Suppressor macrophage treated with lipopolysaccharide for 1 hour (primary cell): ENCODE measurements around the gene ADRM1.

Experiments
- DNase-seq, 3 donors: peaks; one replicate each; pipeline ENCODE4 v3.0.0-alpha.2; 2020 to 2022

Gene ADRM1

GRCh38 chr20:62342910-62343309 lies 40.1 kb downstream of the ADRM1 start:
- DNase-seq = no peak

- no peak for DNase-seq
Measured at GRCh38 chr20:62344092-62344491, 41.3 kb downstream of the ADRM1 start.

- no peak for DNase-seq
Measured at GRCh38 chr20:62344782-62345181, 42.0 kb downstream of the ADRM1 start.

- no peak for DNase-seq
Measured at GRCh38 chr20:62345681-62346370, 43.0 kb downstream of the ADRM1 start.

- no peak for DNase-seq
Measured at GRCh38 chr20:62346398-62347150, 43.8 kb downstream of the ADRM1 start.

- no peak for DNase-seq
Measured at GRCh38 chr20:62347151-62347404, 44.3 kb downstream of the ADRM1 start.

GRCh38 chr20:62347445-62347844 lies 44.6 kb downstream of the ADRM1 start:
- no peak for DNase-seq

GRCh38 chr20:62348604-62349003 lies 45.8 kb downstream of the ADRM1 start:
- DNase-seq = no peak

GRCh38 chr20:62349556-62350097 lies 46.8 kb downstream of the ADRM1 start:
- no peak for DNase-seq

- DNase-seq = no peak
Measured at GRCh38 chr20:62350098-62350628, 47.4 kb downstream of the ADRM1 start.

- DNase-seq = no peak
Measured at GRCh38 chr20:62350629-62351422, 48.0 kb downstream of the ADRM1 start.

GRCh38 chr20:62351469-62352401 lies 48.9 kb downstream of the ADRM1 start:
- no peak for DNase-seq

- DNase-seq = no peak
Measured at GRCh38 chr20:62352402-62353288, 49.8 kb downstream of the ADRM1 start.

GRCh38 chr20:62353289-62354030 lies 50.7 kb downstream of the ADRM1 start:
- no peak for DNase-seq

- DNase-seq = no peak
Measured at GRCh38 chr20:62354031-62354808, 51.4 kb downstream of the ADRM1 start.

- no peak for DNase-seq
Measured at GRCh38 chr20:62354811-62355341, 52.1 kb downstream of the ADRM1 start.

- DNase-seq = no peak
Measured at GRCh38 chr20:62355516-62355877, 52.7 kb downstream of the ADRM1 start.

GRCh38 chr20:62355878-62356588 lies 53.2 kb downstream of the ADRM1 start:
- no peak for DNase-seq
